Posterior cingulate gyrus (tissue), 11 donors: ENCODE data around the gene SAYSD1.

Experiments
- DNase-seq, 10 donors: peaks; one replicate each; pipeline versions ENCODE4 v3.0.0 to v3.0.0-alpha.2; 2020 to 2021; ENCODE audit warnings: mixed read lengths in 3 of 10
- intact Hi-C: fragments of 100-400 bp; cut with DNase I; formaldehyde crosslinking; loops from one replicate; pipeline ENCODE4 v1.15.1; 2023

The SAYSD1 gene

DNA sequence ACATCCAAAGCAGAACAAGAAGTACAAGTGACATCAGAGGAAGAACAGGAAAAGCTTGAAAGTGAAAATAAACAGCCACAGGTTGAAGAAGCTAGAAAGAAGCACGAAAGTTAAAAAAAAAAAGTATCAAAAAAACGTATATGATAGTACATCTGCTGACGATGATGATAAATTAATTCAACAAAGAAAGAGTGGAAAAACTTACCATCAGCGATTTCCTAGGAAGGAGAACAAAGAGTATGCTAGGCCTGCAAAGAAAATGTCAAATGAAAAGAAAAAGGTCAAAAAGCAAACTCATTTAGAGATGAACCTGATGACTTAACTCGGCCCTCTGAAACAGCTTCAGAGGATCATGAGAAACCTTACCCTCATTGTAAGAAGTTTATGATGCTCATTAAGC is 3.7 kb downstream of the SAYSD1 start:
- DNase-seq: no peak
- intact Hi-C loops: loop anchor here (5.0 to 10.0 kb wide), 2 partner anchors 409 to 1954 kb away; partner anchors contain the start of gene GLO1

DNA sequence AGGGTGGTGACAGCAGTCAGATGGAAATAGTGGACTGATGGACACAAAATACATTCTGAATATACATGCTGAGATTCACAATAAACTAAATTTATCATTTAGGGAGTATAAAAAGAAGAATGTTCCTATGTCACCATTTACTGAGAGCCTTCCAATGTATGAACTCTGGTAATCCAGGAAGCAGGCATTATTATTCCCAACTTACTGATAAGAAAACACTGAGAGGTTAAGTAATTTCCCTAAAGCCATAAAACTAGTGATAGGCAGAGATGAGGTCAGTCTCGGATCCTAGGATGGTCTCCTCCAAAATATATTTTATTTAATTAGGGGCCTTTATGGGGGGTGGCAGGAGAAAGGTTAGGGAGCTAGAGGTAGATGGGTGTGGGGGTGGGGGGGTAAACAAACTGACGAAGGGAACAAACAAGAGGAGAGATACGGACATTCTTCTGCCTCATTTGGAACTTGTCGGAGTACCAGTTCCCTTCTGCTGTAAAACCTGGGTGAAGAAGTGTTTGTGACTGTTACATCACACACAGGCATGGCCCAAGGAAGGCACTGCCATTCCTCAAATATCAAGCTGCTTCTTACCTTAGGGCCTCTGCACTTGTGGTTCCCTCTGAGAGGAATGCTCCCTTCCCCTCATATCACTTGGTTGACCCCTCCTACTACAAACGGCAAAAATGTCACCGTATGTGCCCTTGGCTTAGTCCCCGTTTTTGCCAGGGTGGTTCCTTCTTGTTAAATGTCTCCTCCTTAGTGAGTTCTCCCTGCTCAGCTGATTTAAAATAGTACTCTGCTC is 6.7 kb downstream of the SAYSD1 start:
- intact Hi-C loops: no loop called here
- DNase-seq: no peak

DNA sequence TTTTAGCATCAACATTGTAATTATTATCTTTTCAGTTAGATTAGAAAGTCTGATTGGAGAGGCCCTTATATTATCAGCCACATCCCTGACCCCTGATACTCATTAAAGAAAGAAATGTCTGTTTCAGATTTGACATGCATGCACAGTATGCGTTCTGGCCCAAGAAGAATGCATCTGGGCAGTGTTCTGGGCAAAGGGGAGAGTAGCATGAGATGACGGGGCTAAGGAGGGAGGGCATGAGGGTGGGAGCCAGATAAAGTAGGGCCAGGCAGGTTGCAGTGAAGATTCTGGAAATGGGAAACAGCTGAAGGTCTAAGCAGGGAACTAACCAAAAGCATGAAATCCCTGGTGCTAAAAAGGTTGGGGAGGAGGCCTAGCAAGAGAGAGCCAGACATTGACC is 7.3 kb downstream of the SAYSD1 start:
- no peak for DNase-seq
- intact Hi-C loops: no loop called here

DNA sequence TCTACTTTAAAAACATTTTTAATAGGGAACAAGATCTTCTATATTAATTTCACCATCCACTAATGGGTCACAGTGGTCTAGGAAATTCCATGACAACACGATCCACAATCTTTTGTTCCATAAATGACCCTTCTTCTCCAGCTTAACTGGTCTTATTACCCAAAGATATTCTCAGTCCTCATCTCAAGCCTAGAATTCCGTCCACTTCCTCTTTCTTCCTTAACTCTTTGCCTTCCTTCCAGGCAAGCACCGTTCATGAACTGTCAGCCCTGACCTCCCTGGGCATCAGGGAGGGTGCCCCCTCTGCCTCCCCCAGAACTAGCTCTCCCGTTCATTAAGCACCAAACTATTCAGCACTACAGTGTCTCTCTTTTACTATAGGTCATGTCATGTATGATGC is 8.0 kb downstream of the SAYSD1 start:
- no peak for DNase-seq
- intact Hi-C loops: no loop called here

DNA sequence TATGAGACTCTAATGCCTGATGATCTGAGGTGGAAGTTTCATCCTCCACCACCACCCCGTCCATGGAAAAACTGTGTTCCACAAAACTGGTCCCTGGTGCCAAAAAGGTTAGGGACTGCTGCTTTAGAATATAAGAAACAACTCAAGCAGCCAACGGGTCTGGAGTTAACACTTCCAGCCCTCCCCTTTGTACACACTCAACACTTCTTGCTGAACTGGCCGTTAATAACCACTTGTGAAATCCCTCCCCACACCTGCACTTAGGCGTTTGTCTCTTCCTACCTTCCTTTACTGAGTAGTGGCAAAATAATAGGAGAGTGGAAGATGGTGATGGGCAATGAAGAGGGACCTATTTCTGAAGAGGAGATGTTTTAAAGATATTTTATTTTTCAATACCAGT is 10.5 kb downstream of the SAYSD1 start:
- intact Hi-C loops: no loop called here
- DNase-seq: no peak

DNA sequence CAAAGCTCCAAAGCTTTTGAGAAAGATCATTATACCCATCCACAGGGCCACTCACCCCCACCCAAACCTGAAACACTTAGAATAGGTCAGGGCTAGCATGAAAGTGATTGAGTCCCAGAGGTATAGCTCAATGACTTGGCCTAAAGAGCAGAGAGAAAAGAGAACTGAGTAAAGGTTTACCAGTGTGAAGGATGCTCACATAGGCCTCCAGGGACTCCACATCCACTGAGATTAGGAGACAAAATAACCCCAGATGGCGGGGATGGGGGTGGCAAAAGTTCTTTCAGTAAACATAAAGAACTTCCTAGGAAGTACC is 12.2 kb downstream of the SAYSD1 start:
- no peak for DNase-seq

DNA sequence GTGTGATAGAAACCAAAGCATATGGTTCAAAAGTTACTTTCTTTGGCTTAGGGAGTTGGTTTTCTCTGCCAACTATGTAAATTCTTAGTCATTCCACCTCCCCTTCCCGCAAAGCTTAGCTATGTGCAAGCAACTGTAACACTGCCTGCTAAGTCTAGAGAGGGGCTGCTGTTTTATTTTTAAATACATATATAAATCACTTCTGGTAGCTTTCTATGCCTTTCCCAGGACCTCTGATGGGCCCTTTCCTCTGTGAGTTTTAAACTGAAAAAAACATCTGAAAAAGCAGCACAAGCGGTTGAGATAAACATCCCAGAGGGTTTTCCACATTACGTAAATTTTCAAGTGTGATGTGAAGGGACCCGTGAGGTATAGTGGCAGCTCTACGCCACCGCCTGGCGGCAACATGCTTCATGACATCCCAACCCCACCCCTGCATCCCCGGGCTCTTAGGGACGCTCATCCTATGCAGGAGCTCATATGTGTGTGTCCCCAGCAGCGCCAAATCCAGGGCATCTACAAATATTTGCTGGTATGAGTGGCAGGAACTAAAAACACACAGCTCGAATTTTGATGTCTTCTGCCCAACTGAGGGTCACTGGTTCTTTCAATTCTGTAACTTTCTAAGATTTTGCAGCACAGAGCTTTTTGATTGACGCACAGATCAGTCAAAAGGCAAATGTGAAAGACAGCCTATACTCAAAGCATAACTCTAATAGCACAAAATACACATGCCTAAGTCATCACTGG is 12.7 kb downstream of the SAYSD1 start:
- DNase-seq: peak in 2 of 10 donors; percentile 77 to 83
- intact Hi-C loops: no loop called here

More for the DNA sequence above, 12.2 kb downstream of the SAYSD1 start:
- intact Hi-C loops: no loop called here

DNA sequence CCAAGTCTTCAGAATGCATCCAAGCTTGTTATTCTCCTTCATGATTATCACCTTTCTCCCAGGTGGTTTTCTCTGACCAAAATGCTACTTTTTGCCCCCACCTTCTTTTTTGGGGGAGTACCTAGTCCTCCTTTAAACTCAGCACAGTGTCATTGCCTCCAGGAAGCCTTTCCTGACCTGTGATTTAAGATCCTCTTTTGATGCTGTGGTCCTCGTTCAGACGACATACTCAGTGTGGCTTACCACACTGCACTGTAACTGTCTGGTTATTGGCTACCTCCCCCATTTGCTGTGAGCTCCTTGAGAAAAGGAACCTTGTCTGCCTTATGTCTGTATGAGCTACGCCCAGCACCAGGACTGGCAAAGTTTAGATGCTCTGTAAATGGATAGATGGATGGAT is 14.6 kb downstream of the SAYSD1 start:
- no peak for DNase-seq
- intact Hi-C loops: no loop called here

DNA sequence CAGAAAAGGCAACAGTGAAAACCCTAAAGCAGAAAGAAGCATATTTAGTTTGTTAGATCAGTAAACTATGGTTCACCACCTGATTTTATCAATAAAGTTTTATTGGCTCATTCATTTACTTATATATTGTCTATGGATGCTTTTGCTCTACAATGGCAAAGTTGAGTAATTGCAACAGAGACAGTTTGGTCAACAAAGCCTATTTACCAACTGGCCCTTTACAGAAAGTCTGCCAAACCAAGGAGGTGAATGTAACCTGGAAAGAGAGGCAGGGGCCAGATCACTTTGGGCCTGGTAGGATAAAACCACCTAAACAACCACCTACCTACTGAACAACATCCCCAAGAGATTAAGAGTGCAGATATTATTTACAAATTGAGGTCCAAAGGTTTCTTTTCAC is 19.4 kb downstream of the SAYSD1 start:
- DNase-seq: no peak
- intact Hi-C loops: no loop called here

DNA sequence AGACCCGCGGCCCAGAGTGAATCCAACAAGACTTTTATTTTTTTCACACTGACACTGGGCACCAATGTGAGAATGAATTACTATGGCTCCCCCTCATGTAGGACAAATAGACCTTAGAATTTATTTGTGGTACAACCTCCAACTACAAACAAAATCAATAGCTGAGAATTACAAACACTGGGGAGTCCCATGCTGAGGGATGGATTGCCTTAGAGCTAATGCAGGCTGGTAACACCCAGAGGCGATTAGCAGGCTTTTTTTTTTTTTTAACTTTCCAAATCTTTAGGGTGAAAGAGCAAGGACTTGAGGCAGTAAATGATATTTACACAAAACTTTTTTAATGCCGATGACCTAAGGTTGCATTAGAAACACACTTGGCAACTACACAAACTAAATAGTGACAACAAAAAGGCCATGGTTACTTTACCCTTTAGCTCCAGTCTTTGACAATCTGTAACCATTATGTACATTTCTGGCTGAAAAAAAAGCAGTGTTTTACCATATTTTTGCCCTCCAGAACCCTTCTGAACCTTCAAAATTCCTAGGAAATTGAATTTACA is 21.8 kb downstream of the SAYSD1 start:
- intact Hi-C loops: no loop called here
- DNase-seq: no peak

DNA sequence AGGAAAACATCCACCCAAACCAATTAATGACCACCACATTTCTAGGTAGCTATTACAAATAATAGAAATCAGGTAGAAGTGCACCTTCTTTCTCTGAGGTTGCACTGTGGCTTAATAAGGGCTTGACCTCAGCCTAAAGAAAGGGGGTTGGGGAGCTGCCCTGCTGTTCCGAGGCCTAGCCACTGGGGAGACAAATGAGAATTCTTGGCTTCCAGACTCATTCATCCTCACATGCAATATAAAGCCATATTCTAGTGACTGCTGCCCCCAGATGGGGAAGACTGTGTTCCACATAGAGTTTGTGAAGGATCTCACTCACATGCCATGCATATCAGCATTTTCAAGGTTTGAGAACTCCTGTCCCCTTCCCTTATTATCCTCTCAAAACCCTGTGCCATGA is 22.9 kb downstream of the SAYSD1 start:
- DNase-seq: no peak
- intact Hi-C loops: no loop called here

DNA sequence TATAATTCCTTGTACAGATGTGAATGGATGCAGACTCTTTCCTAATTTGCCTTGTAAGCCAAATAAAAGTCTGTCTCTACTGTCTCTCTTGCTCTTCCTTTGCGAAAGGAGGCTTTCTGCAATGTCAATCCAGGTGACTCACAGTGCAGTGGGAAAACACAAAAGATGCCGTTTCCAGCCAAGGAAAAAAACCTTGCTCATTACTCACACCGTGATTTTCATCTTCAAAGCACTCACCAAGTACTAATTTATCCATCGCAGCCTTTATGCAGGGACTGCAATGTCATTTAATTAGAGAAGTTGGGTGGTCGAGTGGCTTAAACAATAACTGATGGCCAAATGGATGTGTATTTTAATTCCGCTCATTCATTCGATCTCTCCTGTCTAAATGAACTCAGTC is 23.8 kb downstream of the SAYSD1 start:
- no peak for DNase-seq
- intact Hi-C loops: no loop called here

DNA sequence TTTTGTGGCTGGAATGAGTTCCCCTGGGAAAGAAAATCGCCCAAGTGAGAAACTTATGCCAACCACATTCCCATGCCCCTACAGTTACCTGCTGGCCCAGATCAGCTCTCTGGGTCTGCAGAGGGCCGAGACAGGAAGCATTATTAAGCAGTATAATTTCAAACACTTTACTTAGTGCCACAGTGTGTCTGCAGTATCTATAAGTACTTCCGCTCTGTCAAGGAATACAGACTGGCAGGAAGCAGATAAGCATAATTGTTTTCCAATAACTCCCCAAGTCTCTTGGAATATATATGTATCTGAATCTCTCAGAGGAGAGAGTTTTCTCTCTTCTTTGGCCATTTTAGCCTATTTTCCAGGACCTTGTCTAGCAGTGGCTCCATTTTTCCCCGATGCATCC is 24.9 kb downstream of the SAYSD1 start:
- DNase-seq: no peak
- intact Hi-C loops: no loop called here

DNA sequence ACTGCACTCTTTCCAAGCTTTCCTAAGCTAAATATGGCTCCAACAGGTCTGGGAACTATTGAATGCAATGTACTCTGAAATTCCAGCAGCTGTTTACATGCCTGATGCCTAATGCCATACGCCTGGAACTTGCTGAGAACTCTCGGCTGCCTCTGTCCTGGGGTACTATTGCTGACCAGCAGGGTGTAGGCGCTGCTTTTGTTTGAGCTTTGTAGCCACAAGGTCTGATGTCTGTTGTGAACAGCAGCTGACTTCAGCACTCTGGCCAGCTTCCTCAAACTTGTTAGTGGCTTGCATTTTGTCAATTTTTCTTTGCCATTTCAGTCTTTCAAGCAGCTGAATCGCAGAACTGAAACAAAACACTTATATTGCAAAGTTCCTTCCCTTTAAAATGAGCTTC is 26.7 kb downstream of the SAYSD1 start:
- intact Hi-C loops: no loop called here
- peak in 2 of 10 donors; percentile 15 to 22 for DNase-seq

DNA sequence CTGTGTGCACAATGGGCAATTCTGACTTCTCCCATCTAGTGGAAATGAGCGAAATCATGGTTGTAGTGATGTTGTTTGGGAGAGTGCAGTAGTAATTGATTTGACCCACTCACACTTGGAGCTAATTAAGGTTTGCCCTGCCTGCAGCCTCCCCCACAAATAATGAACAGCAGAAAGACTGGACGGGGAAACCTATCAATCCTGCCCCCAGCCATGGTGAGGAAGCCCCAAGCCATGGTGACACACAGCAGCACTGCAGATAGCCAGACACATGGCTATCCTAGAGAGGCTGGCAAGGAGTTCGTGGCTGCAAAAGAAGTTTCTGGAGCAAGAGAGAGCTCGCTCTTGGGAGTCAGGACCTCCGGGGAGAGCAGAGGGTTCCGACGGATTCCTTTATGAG is 27.8 kb downstream of the SAYSD1 start:
- no peak for DNase-seq
- intact Hi-C loops: no loop called here

DNA sequence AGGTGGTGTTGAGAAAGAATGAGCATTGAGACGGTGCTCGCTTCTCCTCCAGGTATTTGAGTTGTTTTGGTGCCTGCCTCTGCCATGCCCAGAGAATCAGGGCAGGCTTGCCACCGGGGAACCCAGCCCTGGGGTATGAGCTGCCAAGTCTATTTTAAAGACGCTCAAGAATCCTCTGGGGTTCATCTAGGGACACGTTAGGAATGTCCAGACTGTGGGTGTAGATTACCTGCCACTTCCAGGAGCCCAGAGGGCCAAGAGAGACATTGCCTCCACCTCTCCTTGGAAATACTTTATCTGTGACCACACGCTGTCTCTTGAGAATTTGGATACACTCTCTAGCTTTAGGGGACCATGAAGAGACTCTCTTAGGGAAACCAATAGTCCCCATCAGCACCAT is 28.3 kb downstream of the SAYSD1 start:
- DNase-seq: no peak
- intact Hi-C loops: no loop called here

DNA sequence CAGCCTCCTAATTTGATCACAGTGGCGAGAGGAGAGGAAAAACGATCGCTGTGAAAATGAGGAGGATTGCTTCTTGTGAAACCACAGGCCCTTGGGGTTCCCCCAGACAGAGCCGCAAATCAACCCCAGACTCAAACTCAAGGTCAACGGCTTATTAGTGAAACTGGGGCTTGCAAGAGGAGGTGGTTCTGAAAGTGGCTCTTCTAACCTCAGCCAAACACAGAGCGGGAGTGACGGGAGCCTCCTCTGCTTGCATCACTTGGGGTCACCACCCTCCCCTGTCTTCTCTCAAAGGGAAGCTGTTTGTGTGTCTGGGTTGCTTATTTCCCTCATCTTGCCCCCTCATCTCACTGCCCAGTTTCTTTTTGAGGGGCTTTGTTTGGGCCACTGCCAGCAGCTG is 28.7 kb downstream of the SAYSD1 start:
- intact Hi-C loops: no loop called here
- DNase-seq: no peak

DNA sequence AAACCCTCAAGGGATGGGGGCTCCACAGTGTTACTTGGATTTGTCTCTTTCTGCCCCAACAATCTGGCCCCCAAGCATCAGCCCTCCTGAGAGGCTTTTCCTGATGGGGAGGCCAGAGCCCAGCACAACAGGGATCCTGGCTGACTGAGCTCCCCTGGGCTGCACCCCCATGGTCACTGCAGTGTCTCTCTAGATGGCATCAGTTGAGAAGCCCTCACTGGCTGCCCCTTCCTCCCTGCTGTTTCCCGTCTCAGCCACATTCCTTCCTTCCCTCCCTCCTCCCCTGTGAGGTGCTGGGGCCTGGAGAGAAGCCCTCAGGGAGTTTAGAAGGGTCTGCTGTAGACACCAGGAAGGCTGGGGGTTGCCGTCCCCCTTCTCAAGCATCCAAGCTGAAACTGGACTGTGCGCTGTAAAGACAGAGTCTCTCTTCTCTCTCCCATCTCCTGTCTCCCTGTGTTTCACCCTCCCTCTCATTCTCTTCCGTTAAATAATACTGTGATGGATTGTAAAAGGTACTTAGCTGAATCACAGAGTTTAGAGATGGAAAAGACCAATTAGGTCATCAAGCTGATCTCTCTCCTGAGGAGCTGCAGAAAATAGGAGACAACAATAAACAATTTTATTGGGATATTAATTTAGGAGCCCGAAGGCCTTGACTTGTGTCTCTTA is 29.7 kb downstream of the SAYSD1 start:
- no peak for DNase-seq
- intact Hi-C loops: no loop called here

DNA sequence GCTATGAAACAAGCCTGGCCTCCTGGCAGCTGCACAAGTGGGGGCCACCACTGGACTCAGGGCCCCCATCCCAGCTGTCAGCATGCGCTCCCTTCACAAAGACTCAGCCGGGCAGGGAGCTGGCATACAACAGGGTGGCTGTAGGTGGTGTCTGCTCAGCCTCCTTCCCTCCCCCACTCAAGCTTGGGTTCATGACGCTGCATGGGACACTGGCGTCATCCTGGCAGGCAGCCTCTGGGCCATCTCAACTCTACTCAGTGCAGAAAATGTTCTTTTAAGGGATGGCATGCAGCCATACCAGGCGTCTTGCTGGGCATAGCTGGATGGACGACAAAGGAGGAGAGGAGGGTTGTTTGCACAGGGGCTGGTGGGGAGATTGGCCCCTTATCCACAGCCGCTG is 30.5 kb downstream of the SAYSD1 start:
- DNase-seq: no peak
- intact Hi-C loops: no loop called here

DNA sequence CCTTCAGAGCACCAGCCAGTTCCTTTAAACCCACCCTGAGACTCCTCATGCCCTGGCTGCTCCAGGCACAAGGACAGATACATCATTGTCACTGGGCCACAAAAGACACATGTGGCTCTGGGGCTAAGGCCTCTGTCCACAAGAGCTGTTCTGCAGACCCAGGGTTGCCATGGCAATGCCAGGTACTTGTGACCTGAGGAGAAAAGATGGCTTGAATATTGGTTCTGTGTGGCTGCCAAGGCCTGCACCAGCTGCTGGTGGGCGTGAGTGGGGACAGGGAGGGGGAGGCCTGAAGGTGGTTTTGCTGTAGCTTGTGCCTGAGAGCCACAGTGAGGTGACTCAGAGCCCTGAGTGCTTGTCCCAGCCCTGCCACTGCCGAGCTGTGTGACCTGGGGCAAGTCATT is 31.8 kb downstream of the SAYSD1 start:
- no peak for DNase-seq
- intact Hi-C loops: no loop called here

DNA sequence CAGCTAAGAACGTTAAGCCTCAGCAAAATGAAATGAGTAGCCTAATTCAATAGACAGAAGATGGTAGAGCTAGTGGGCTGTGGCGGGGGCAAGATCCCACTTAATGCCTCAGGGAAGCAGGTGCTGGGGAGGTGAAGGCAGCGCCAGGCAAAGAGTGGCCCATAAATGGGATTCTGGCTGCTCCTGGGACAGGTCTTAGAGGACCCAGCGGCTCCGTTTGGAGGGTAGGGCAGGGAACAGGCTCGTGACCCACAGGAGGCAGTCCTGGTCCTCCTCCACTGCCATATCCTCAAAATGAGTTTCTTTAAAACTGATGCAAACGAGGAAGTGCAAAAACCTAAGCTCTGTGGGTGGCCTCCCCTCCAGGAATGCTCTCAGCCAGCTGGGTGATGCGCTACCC is 32.7 kb downstream of the SAYSD1 start:
- no peak for DNase-seq
- intact Hi-C loops: no loop called here
